ENCODE data around the gene ZNF428.

The ZNF428 gene

DNA sequence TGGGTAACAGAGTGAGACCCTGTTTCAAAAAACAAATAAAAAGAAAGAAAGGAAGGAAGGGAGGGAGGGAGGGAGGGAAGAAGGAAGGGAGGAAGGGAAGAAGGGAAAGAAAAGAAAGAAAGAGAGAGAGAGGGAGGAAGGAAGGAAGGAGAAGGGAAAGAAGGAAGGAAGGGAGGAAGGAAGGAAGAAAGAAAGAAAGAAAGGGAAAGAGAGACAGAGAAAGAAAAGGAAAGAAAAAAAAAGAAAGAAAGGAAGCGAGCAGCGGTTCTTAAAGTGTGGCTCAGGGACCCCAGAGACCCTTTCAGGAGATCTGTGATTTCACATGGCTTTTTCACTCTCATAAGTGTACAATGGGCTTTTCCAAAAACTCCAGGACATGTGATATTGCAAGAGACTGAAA lies 30.1 kb upstream of the ZNF428 start:
- DNase-seq (ENCODE audit: extremely low read depth, low read depth), result no peak
- TF ChIP-seq, protein P1, sequence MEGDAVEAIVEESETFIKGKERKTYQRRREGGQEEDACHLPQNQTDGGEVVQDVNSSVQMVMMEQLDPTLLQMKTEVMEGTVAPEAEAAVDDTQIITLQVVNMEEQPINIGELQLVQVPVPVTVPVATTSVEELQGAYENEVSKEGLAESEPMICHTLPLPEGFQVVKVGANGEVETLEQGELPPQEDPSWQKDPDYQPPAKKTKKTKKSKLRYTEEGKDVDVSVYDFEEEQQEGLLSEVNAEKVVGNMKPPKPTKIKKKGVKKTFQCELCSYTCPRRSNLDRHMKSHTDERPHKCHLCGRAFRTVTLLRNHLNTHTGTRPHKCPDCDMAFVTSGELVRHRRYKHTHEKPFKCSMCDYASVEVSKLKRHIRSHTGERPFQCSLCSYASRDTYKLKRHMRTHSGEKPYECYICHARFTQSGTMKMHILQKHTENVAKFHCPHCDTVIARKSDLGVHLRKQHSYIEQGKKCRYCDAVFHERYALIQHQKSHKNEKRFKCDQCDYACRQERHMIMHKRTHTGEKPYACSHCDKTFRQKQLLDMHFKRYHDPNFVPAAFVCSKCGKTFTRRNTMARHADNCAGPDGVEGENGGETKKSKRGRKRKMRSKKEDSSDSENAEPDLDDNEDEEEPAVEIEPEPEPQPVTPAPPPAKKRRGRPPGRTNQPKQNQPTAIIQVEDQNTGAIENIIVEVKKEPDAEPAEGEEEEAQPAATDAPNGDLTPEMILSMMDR (IDR thresholded peaks at IDR 0.05; ENCODE audit: low read depth, low read length), result no peak

DNA sequence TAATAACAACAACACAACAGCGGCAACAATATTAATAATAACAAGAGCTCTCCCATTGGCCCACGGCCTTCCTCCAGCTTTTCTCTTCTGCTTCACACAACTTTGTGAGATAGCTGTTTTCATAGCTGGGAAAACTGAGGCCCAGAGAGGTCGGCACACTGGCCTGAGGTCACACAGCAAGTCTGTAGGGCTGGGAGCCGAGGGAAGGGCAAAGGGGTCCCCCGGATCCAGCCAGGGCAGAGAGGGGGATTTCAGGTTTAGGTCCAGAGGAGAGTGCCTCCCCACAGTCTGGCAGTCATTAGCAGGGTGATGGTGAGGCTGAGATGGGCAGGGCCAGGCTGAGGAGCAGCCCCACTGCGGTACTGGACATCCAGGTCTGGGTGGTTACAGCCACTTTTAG lies 29.2 kb upstream of the ZNF428 start:
- TF ChIP-seq, protein P1 (IDR thresholded peaks at IDR 0.05; ENCODE audit: low read depth, low read length), result no peak
- DNase-seq (ENCODE audit: extremely low read depth, low read depth), result no peak

DNA sequence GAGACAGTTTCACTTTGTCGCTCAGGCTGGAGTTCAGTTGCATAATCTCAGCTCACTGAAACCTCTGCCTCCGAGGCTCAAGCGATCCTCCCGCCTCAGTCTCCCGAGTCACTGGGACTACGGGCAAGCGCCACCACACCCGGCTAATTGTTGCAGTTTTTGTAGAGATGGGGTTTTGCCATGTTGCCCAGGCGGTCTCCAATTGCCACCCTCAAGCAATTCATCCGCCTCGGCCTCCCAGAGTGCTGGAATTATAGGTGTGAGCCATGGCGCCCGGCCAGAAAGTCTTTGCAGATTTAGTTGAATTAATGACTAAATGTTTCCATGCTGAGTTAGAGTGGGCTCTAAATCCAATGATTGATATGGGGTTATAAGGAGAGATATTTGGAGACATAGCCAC lies 24.8 kb upstream of the ZNF428 start:
- TF ChIP-seq, protein P1 (IDR thresholded peaks at IDR 0.05; ENCODE audit: low read depth, low read length), result no peak
- no peak for DNase-seq (ENCODE audit: extremely low read depth, low read depth)

DNA sequence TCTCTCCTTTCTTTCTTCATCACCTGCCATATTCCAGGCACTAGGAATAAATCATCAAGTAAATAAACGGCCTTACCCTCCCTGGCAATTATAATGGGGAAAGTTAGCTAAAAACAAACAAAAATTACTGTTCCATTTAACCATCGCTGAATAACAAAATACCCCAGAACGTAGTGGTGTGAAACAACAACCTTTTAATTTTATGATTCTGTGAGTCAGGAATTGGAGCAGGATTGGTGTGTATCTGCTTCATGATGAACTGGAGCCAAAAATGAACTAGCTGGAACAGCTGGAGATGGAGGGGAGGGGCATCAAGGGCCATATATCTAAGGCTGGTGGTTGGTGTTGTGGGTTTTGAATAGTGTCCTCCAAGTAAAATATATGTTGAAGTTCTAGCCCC lies 23.9 kb upstream of the ZNF428 start:
- TF ChIP-seq, protein P1 (IDR thresholded peaks at IDR 0.05; ENCODE audit: low read depth, low read length), result no peak
- DNase-seq (ENCODE audit: extremely low read depth, low read depth), result no peak

DNA sequence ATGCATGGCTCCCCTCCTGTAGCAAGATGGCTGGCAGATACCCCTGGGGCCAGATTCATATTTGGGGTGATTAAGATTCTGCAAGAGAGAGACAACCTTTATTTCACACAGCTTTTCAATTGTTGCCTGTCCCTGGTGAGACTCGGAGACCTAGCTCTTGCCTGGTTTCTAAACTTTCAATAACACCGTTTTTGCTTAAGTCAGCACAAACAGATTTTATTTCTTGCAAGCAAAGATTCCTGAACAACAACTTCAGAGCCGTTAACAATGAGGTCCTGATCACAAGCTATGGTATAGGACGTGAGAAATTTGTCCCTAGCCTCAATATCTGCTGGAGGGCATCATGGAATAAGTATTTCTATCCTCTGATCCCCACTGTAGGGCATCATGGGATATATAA lies 23.1 kb upstream of the ZNF428 start:
- no peak for DNase-seq (ENCODE audit: extremely low read depth, low read depth)

DNA sequence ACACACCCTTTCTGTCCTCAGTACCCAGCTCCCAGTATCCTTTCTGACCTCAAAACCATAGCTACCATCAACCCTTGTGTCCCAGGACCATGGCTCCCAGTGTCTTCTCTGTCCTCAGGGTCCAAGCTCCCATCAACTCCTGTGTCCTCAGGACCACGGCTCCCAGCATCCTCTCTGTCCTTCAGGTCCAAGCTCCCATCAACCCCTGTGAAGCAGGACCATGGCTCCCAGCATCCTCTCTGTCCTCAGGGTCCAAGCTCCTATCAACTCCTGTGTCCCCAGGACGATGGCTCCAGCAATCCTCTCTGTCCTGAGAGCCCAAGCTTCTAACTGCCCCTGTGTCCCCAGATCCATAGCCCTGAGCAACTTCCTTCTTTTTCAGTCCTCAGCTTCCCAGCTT lies 21.9 kb upstream of the ZNF428 start:
- TF ChIP-seq, protein P1 (IDR thresholded peaks at IDR 0.05; ENCODE audit: low read depth, low read length), result no peak
- DNase-seq (ENCODE audit: extremely low read depth, low read depth), result no peak

More for the DNA sequence above, 23.1 kb upstream of the ZNF428 start:
- TF ChIP-seq, protein P1 (IDR thresholded peaks at IDR 0.05; ENCODE audit: low read depth, low read length), result no peak

DNA sequence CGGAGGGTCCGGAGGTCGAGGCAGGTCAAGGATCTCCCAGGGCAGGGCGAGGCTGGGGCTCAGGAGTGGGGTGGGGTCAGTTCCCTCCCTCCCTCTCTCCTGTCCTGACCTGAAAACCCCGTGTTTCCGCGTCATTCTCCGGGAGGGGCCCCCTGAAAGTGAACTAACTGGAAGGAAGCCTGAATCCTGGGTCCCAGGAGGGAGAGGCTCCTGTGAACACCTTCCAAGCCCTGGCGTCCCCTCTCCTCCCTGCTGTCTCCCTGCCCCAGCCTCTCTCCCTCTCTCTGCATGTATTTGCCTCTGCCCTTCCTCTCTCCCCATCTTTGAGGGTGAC lies 21.0 kb upstream of the ZNF428 start:
- TF ChIP-seq, protein P1 (IDR thresholded peaks at IDR 0.05; ENCODE audit: low read depth, low read length), result no peak
- DNase-seq (ENCODE audit: extremely low read depth, low read depth), result no peak

Measured in AG09319 (cell line).